Activated CD8-positive, alpha-beta T cell treated with anti-CD3 and anti-CD28 coated beads, Interleukin-2, amount 10 ng/mL, durations not matched to agents 7 days and 5 days (primary cell): ENCODE results near the gene SHMT2. TPM values are rescaled to one million over a fixed set of nuclear protein-coding genes. Genes with fewer than 3 reads are reported as not detected.

Experiments
- ATAC-seq: fragments of 150-1000 bp; cut with Tn5 transposase; one replicate; pipeline ENCODE4 v1.10.0; 2021; ENCODE audit warnings: moderate library complexity
- CTCF ChIA-PET: fragments of 350-600 bp; sonication (Branson Sonifier 250); formaldehyde crosslinking; loops from one replicate; lab custom pipeline; 2021; ENCODE audit warnings: antibody characterized with exemption; lab: Charles Lee
- POLR2A ChIA-PET: fragments of 350-600 bp; sonication (Branson Sonifier 250); formaldehyde crosslinking; loops from one replicate; lab custom pipeline; 2021; ENCODE audit warnings: antibody characterized with exemption; lab: Charles Lee
- DNase-seq: peaks from one replicate; pipeline ENCODE4 v3.0.0-alpha.2; 2020
- H3K27ac Mint-ChIP-seq: one replicate; pipeline ENCODE4 v1.8.0; 2021; ENCODE audit warnings: mild to moderate bottlenecking, mixed read lengths
- H3K27me3 Mint-ChIP-seq: one replicate; pipeline ENCODE4 v1.8.0; 2021; ENCODE audit warnings: low read depth, mixed read lengths
- H3K36me3 Mint-ChIP-seq: one replicate; pipeline ENCODE4 v1.8.0; 2021; ENCODE audit warnings: low read depth, mixed read lengths
- H3K4me1 Mint-ChIP-seq: one replicate; pipeline ENCODE4 v1.8.0; 2021; ENCODE audit warnings: low read depth, mixed read lengths
- H3K4me3 Mint-ChIP-seq: one replicate; pipeline ENCODE4 v1.8.0; 2021; ENCODE audit warnings: mild to moderate bottlenecking, mixed read lengths
- H3K9me3 Mint-ChIP-seq: one replicate; pipeline ENCODE4 v1.8.0; 2022; ENCODE audit warnings: mixed read lengths; ENCODE audit not compliant: insufficient read depth
- total RNA-seq, 2 experiments: library from RNA; stranded (reverse); gene quantifications; one replicate each; pipeline ENCODE4 v1.2.3, GENCODE V29; 2021

SHMT2 gene
- total RNA-seq, 2 experiments from 2014 or later: 194 to 208 TPM

GRCh38 chr12:57199191-57199590 lies 30.3 kb upstream of the SHMT2 start:
- DNase-seq (no peak), ATAC-seq (no peak)
- Mint-ChIP-seq H3K4me3 (no peak overlapping the region), H3K27ac (no peak overlapping the region), H3K27me3 (no peaks in the 10 kb centered on the region), H3K4me1 (no peaks in the 10 kb centered on the region), H3K9me3 (no peaks in the 10 kb centered on the region), H3K36me3 (no peaks in the 10 kb centered on the region)
- POLR2A ChIA-PET: no interaction called here
- CTCF ChIA-PET: interaction anchor here (1.5 kb wide), 1 partner anchor 15 kb away, joined by 4 read pairs; no protein-coding TSS in a partner anchor

GRCh38 chr12:57200497-57200896 lies 29.0 kb upstream of the SHMT2 start:
- POLR2A ChIA-PET: no interaction called here

GRCh38 chr12:57201219-57201618 lies 28.3 kb upstream of the SHMT2 start:
- Mint-ChIP-seq H3K27ac (no peak overlapping the region), H3K9me3 (no peaks in the 10 kb centered on the region), H3K27me3 (no peaks in the 10 kb centered on the region), H3K36me3 (no peaks in the 10 kb centered on the region), H3K4me1 (no peaks in the 10 kb centered on the region), H3K4me3 (no peak overlapping the region)
- DNase-seq (no peak), ATAC-seq (no peak)
- ChIA-PET CTCF (no interaction called here), POLR2A (no interaction called here)

More at GRCh38 chr12:57200497-57200896, 29.0 kb upstream of the SHMT2 start:
- no peaks in the 10 kb centered on the region for H3K27me3 Mint-ChIP-seq
- ATAC-seq (no peak), DNase-seq (no peak)
- no peaks in the 10 kb centered on the region for H3K4me1 Mint-ChIP-seq
- no peaks in the 10 kb centered on the region for H3K9me3 Mint-ChIP-seq
- CTCF ChIA-PET: no interaction called here
- no peak overlapping the region for H3K27ac Mint-ChIP-seq
- H3K4me3 Mint-ChIP-seq: no peak overlapping the region
- H3K36me3 Mint-ChIP-seq: no peaks in the 10 kb centered on the region

- CTCF ChIA-PET: no interaction called here
- no peak for ATAC-seq
- Mint-ChIP-seq H3K27me3 (no peaks in the 10 kb centered on the region), H3K9me3 (no peaks in the 10 kb centered on the region), H3K27ac (no peak overlapping the region), H3K4me1 (no peaks in the 10 kb centered on the region), H3K4me3 (no peak overlapping the region), H3K36me3 (no peaks in the 10 kb centered on the region)
- DNase-seq: no peak
- POLR2A ChIA-PET: no interaction called here
These were observed 27.9 kb upstream of the SHMT2 start for GRCh38 chr12:57201631-57202030.

- H3K4me1 Mint-ChIP-seq: no peaks in the 10 kb centered on the region
- ChIA-PET POLR2A (no interaction called here), CTCF (interaction anchor here (1.0 kb wide), 1 partner anchor 11 kb away, joined by 3 read pairs; no protein-coding TSS in a partner anchor)
- ATAC-seq (no peak), DNase-seq (no peak)
- H3K27me3 Mint-ChIP-seq: no peaks in the 10 kb centered on the region
- H3K36me3 Mint-ChIP-seq: no peaks in the 10 kb centered on the region
- H3K4me3 Mint-ChIP-seq: no peak overlapping the region
- H3K9me3 Mint-ChIP-seq: no peaks in the 10 kb centered on the region
- no peak overlapping the region for H3K27ac Mint-ChIP-seq
These were observed 27.2 kb upstream of the SHMT2 start for GRCh38 chr12:57202321-57202720.

- Mint-ChIP-seq H3K36me3 (no peaks in the 10 kb centered on the region), H3K27me3 (no peaks in the 10 kb centered on the region), H3K27ac (no peak overlapping the region), H3K9me3 (no peaks in the 10 kb centered on the region), H3K4me3 (no peak overlapping the region), H3K4me1 (no peaks in the 10 kb centered on the region)
- ChIA-PET POLR2A (no interaction called here), CTCF (no interaction called here)
- DNase-seq: no peak
- ATAC-seq: no peak
These were observed 26.3 kb upstream of the SHMT2 start for GRCh38 chr12:57203201-57203600.

- Mint-ChIP-seq H3K9me3 (no peaks in the 10 kb centered on the region), H3K4me1 (no peaks in the 10 kb centered on the region), H3K27ac (no peak overlapping the region), H3K4me3 (no peak overlapping the region), H3K36me3 (no peaks in the 10 kb centered on the region), H3K27me3 (no peaks in the 10 kb centered on the region)
- POLR2A ChIA-PET: no interaction called here
- ATAC-seq (no peak), DNase-seq (no peak)
- CTCF ChIA-PET: no interaction called here
These were observed 25.7 kb upstream of the SHMT2 start for GRCh38 chr12:57203791-57204190.

GRCh38 chr12:57204454-57204853 lies 25.1 kb upstream of the SHMT2 start:
- Mint-ChIP-seq H3K27ac (no peak overlapping the region), H3K27me3 (no peaks in the 10 kb centered on the region), H3K4me1 (no peaks in the 10 kb centered on the region), H3K9me3 (no peaks in the 10 kb centered on the region), H3K36me3 (no peaks in the 10 kb centered on the region), H3K4me3 (no peak overlapping the region)
- ChIA-PET POLR2A (no interaction called here), CTCF (no interaction called here)
- DNase-seq (no peak), ATAC-seq (no peak)

- H3K36me3 Mint-ChIP-seq: no peaks in the 10 kb centered on the region
- ChIA-PET POLR2A (no interaction called here), CTCF (no interaction called here)
- no peaks in the 10 kb centered on the region for H3K4me1 Mint-ChIP-seq
- no peaks in the 10 kb centered on the region for H3K27me3 Mint-ChIP-seq
- DNase-seq: no peak
- no peak overlapping the region for H3K27ac Mint-ChIP-seq
- no peaks in the 10 kb centered on the region for H3K9me3 Mint-ChIP-seq
- ATAC-seq: no peak
- no peak overlapping the region for H3K4me3 Mint-ChIP-seq
These were observed 24.3 kb upstream of the SHMT2 start for GRCh38 chr12:57205186-57205585.

- Mint-ChIP-seq H3K27me3 (no peaks in the 10 kb centered on the region), H3K9me3 (no peaks in the 10 kb centered on the region), H3K4me3 (no peak overlapping the region), H3K27ac (no peak overlapping the region), H3K4me1 (no peaks in the 10 kb centered on the region), H3K36me3 (no peaks in the 10 kb centered on the region)
- ChIA-PET CTCF (interaction anchor here (2.0 kb wide), 1 partner anchor 33 kb away, joined by 4 read pairs; no protein-coding TSS in a partner anchor), POLR2A (no interaction called here)
- DNase-seq: no peak
- ATAC-seq: no peak
These were observed 23.6 kb upstream of the SHMT2 start for GRCh38 chr12:57205931-57206330.

- H3K4me3 Mint-ChIP-seq: no peak overlapping the region
- no peak overlapping the region for H3K27ac Mint-ChIP-seq
- ChIA-PET POLR2A (interaction anchor here (0.9 kb wide), 1 partner anchor 221 kb away, joined by 3 read pairs; no protein-coding TSS in a partner anchor), CTCF (interaction anchor here (0.5 to 2.0 kb wide), 3 partner anchors 31 to 145 kb away, joined by 4 to 5 read pairs (median 4); no protein-coding TSS in a partner anchor)
- no peaks in the 10 kb centered on the region for H3K4me1 Mint-ChIP-seq
- H3K9me3 Mint-ChIP-seq: no peaks in the 10 kb centered on the region
- no peaks in the 10 kb centered on the region for H3K27me3 Mint-ChIP-seq
- no peaks in the 10 kb centered on the region for H3K36me3 Mint-ChIP-seq
- no peak for DNase-seq
- ATAC-seq: no peak
These were observed 21.5 kb upstream of the SHMT2 start for GRCh38 chr12:57207731-57208630.

- peaks cover 5% of the 10 kb centered on the region for H3K27me3 Mint-ChIP-seq
- no peak for ATAC-seq
These were observed 20.8 kb upstream of the SHMT2 start for GRCh38 chr12:57208631-57209282.

More at GRCh38 chr12:57208631-57209282, 20.8 kb upstream of the SHMT2 start:
- Mint-ChIP-seq H3K9me3 (no peaks in the 10 kb centered on the region), H3K27ac (no peak overlapping the region), H3K36me3 (no peaks in the 10 kb centered on the region), H3K4me3 (no peak overlapping the region), H3K4me1 (peaks cover 6% of the 10 kb centered on the region)
- ChIA-PET POLR2A (interaction anchor here (0.6 to 0.9 kb wide), 2 partner anchors 152 to 220 kb away, joined by 3 to 5 read pairs; no protein-coding TSS in a partner anchor), CTCF (interaction anchor here (1.3 kb wide), 1 partner anchor 34 kb away, joined by 5 read pairs; no protein-coding TSS in a partner anchor)
- DNase-seq: no peak
